H9 (cell line): ENCODE data around the gene DHCR7. TPM values are rescaled to one million over a fixed set of nuclear protein-coding genes. Genes with fewer than 3 reads are reported as not detected.

Source experiments
- DNase-seq: peaks from one replicate; pipeline ENCODE4 v3.0.0-alpha.2; 2017
- H2AFZ ChIP-seq: one replicate; pipeline ENCODE4 v1.6.1; 2013; ENCODE audit warnings: mild to moderate bottlenecking, low read length, control low read depth, moderate library complexity
- H2AK5ac ChIP-seq: 2 replicates; pipeline ENCODE4 v1.6.1; 2013; ENCODE audit warnings: low read length, control low read depth, mixed read lengths; ENCODE audit not compliant: insufficient read length
- H2BK120ac ChIP-seq: one replicate; pipeline ENCODE4 v1.6.1; 2013; ENCODE audit warnings: low read depth, mild to moderate bottlenecking, low read length, control low read depth, inconsistent platforms; ENCODE audit not compliant: poor library complexity, severe bottlenecking
- H2BK12ac ChIP-seq: 2 replicates; pipeline ENCODE4 v1.6.1; 2013; ENCODE audit warnings: low read length, control low read depth, mixed read lengths, low read depth; ENCODE audit not compliant: insufficient read length
- H2BK15ac ChIP-seq: 2 replicates; pipeline ENCODE4 v1.6.1; 2013; ENCODE audit warnings: low read depth, low read length, control low read depth
- H2BK20ac ChIP-seq: one replicate; pipeline ENCODE4 v1.6.1; 2013; ENCODE audit warnings: low read depth, mild to moderate bottlenecking, low read length, control low read depth, inconsistent platforms; ENCODE audit not compliant: poor library complexity, severe bottlenecking
- H2BK5ac ChIP-seq: 2 replicates; pipeline ENCODE4 v1.6.1; 2013; ENCODE audit warnings: low read length, control low read depth, mixed read lengths; ENCODE audit not compliant: insufficient read length
- H3K14ac ChIP-seq: 2 replicates; pipeline ENCODE4 v1.6.1; 2013; ENCODE audit warnings: low read length, control low read depth; ENCODE audit not compliant: insufficient read depth
- H3K18ac ChIP-seq: 2 replicates; pipeline ENCODE4 v1.6.1; 2013; ENCODE audit warnings: low read depth, mild to moderate bottlenecking, mixed read lengths, low read length, control low read depth; ENCODE audit not compliant: insufficient read length
- H3K23ac ChIP-seq: 2 replicates; pipeline ENCODE4 v1.6.1; 2013; ENCODE audit warnings: low read length, control low read depth, mixed read lengths, low read depth; ENCODE audit not compliant: insufficient read length
- H3K23me2 ChIP-seq: 2 replicates; pipeline ENCODE4 v1.6.1; 2013; ENCODE audit warnings: low read depth, mild to moderate bottlenecking, mixed read lengths, low read length, control low read depth; ENCODE audit not compliant: insufficient read length, poor library complexity, severe bottlenecking
- H3K27ac ChIP-seq: 2 replicates; pipeline ENCODE4 v1.5.1; 2013; ENCODE audit warnings: low read length, control low read depth, mixed read lengths, low read depth; ENCODE audit not compliant: insufficient read length
- H3K27me3 ChIP-seq: 2 replicates; pipeline ENCODE4 v1.6.1; 2013; ENCODE audit warnings: low read length, control low read depth, inconsistent platforms; ENCODE audit not compliant: insufficient read depth
- H3K4ac ChIP-seq: 2 replicates; pipeline ENCODE4 v1.6.1; 2013; ENCODE audit warnings: low read depth, mild to moderate bottlenecking, control low read depth, inconsistent platforms, low read length, moderate library complexity
- H3K4me1 ChIP-seq: 2 replicates; pipeline ENCODE4 v1.6.1; 2013; ENCODE audit warnings: low read length, control low read depth, inconsistent platforms; ENCODE audit not compliant: insufficient read depth
- H3K4me2 ChIP-seq: 2 replicates; pipeline ENCODE4 v1.6.1; 2013; ENCODE audit warnings: low read length, control low read depth, mixed read lengths; ENCODE audit not compliant: insufficient read length, insufficient read depth
- H3K56ac ChIP-seq: 2 replicates; pipeline ENCODE4 v1.6.1; 2013; ENCODE audit warnings: low read depth, mild to moderate bottlenecking, mixed read lengths, low read length, control low read depth; ENCODE audit not compliant: insufficient read length
- H3K79me1 ChIP-seq: 2 replicates; pipeline ENCODE4 v1.6.1; 2013; ENCODE audit warnings: low read depth, mild to moderate bottlenecking, moderate library complexity, low read length, control low read depth, inconsistent platforms; ENCODE audit not compliant: insufficient read depth, poor library complexity, severe bottlenecking
- H3K79me2 ChIP-seq: 2 replicates; pipeline ENCODE4 v1.6.1; 2013; ENCODE audit warnings: low read length, control low read depth, inconsistent platforms; ENCODE audit not compliant: insufficient read depth
- H3K9ac ChIP-seq: 2 replicates; pipeline ENCODE4 v1.6.1; 2013; ENCODE audit warnings: low read length, control low read depth, mixed read lengths; ENCODE audit not compliant: insufficient read length; ENCODE audit errors: extremely low read depth
- H3K9me3 ChIP-seq: one replicate; pipeline ENCODE4 v1.6.1; 2013; ENCODE audit warnings: low read depth, low read length, inconsistent platforms; ENCODE audit not compliant: control insufficient read depth
- H3T11ph ChIP-seq: one replicate; pipeline ENCODE4 v1.6.1; 2013; ENCODE audit warnings: mild to moderate bottlenecking, low read length, control low read depth, inconsistent platforms
- H4K20me1 ChIP-seq: one replicate; pipeline ENCODE4 v1.6.1; 2013; ENCODE audit not compliant: control insufficient read depth, insufficient read length, insufficient read depth
- H4K5ac ChIP-seq: 2 replicates; pipeline ENCODE4 v1.6.1; 2013; ENCODE audit warnings: low read depth, mild to moderate bottlenecking, mixed read lengths, low read length, control low read depth; ENCODE audit not compliant: insufficient read length
- H4K8ac ChIP-seq: replicated peaks from 2 replicates; pipeline ENCODE4 v1.6.1; 2013; ENCODE audit warnings: low read length, control low read depth, mixed read lengths, low read depth; ENCODE audit not compliant: insufficient read length
- H4K91ac ChIP-seq: 2 replicates; pipeline ENCODE4 v1.6.1; 2013; ENCODE audit warnings: low read depth, mild to moderate bottlenecking, moderate library complexity, mixed read lengths, low read length, control low read depth; ENCODE audit not compliant: insufficient read length
- H3K27ac Mint-ChIP-seq, 3 experiments: 2 replicates in 2 of 3; 3 replicates in 1 of 3; pipeline ENCODE4 v1.8.0; 2020 to 2021; ENCODE audit warnings: mixed read lengths in 3 of 3, mild to moderate bottlenecking in 1 of 3, moderate library complexity in 1 of 3
- H3K27me3 Mint-ChIP-seq: 2 replicates; pipeline ENCODE4 v1.8.0; 2021; ENCODE audit warnings: low read depth, mild to moderate bottlenecking, moderate library complexity, mixed read lengths
- H3K36me3 Mint-ChIP-seq, 3 experiments: 2 replicates in 2 of 3; 3 replicates in 1 of 3; pipeline ENCODE4 v1.8.0; 2020 to 2021; ENCODE audit warnings: low read depth in 3 of 3, mixed read lengths in 3 of 3; ENCODE audit not compliant: insufficient read depth in 1 of 3
- H3K4me1 Mint-ChIP-seq, 2 experiments: 2 replicates each; pipeline ENCODE4 v1.8.0; 2020; ENCODE audit warnings: mixed read lengths in 2 of 2
- H3K4me3 Mint-ChIP-seq, 2 experiments: 2 replicates in 1 of 2; 3 replicates in 1 of 2; pipeline ENCODE4 v1.8.0; 2020 to 2021; ENCODE audit warnings: mild to moderate bottlenecking in 2 of 2, mixed read lengths in 2 of 2, moderate library complexity in 1 of 2
- H3K9me3 Mint-ChIP-seq, 2 experiments: 2 replicates in 1 of 2; 3 replicates in 1 of 2; pipeline ENCODE4 v1.8.0; 2020; ENCODE audit warnings: mild to moderate bottlenecking in 2 of 2, mixed read lengths in 2 of 2, moderate library complexity in 1 of 2
- CTCF ChIP-seq: fragments of 200-600 bp; sonication (generic); conservative IDR thresholded peaks from 3 replicates; pipeline ENCODE4 v1.8.0; 2021; ENCODE audit warnings: antibody characterized with exemption, mild to moderate bottlenecking
- WGBS: extraction: QIAGEN DNeasy Blood & Tissue Kit; methylation state at CpG from one replicate; pipeline ENCODE4 v1.1.7; 2013; ENCODE audit warnings: missing lambda C conversion rate, low lambda C conversion rate, mixed read lengths; ENCODE audit not compliant: insufficient read length; ENCODE audit errors: extremely low coverage; 5-methylcytosine and 5-hydroxymethylcytosine counted together
- total RNA-seq: library from RNA; stranded (reverse); gene quantifications from 2 replicates; pipeline ENCODE4 v1.2.1, GENCODE V29; 2021

DHCR7 gene
- total RNA-seq, 1 experiment from 2014 or later = 124 TPM

- H4K5ac ChIP-seq = no peak overlapping the region
- H2BK5ac ChIP-seq = no peak overlapping the region
- WGBS = no CpG with 5 or more reads among the region's 16 CpGs
- H3K9me3 Mint-ChIP-seq = no peaks in the 10 kb centered on the region
- no peaks in the 10 kb centered on the region for H3K79me2 ChIP-seq
- no peak overlapping the region for H2BK15ac ChIP-seq
- H3K14ac ChIP-seq = no peak overlapping the region
- H2BK20ac ChIP-seq = no peak overlapping the region
- H3K27me3 ChIP-seq = no peaks in the 10 kb centered on the region
- no peak overlapping the region for H2BK120ac ChIP-seq
- no peak overlapping the region for H3K18ac ChIP-seq
- peaks cover 0 to 4% of the 10 kb centered on the region in 2 experiments; a peak in 1 of 4 replicates for H3K4me1 Mint-ChIP-seq
- H3K27ac Mint-ChIP-seq = no peak overlapping the region
- H4K20me1 ChIP-seq = no peaks in the 10 kb centered on the region
- no peak overlapping the region for H2AFZ ChIP-seq
- H3K27me3 Mint-ChIP-seq = peaks cover 16% of the 10 kb centered on the region
- H3K4ac ChIP-seq = no peak overlapping the region
- no peak for TF ChIP-seq CTCF
- no peak overlapping the region for H3K23ac ChIP-seq
- no peak for DNase-seq
- no peak overlapping the region for H3K56ac ChIP-seq
- no peak overlapping the region for H3K4me3 Mint-ChIP-seq
- no peak overlapping the region for H3K9ac ChIP-seq
- no peak overlapping the region for H2BK12ac ChIP-seq
- H3K36me3 Mint-ChIP-seq = no peaks in the 10 kb centered on the region
- H4K91ac ChIP-seq = no peak overlapping the region
- no peaks in the 10 kb centered on the region for H3K23me2 ChIP-seq
- H4K8ac ChIP-seq = no peak overlapping the region
- no peak overlapping the region for H3T11ph ChIP-seq
- no peak overlapping the region for H3K27ac ChIP-seq
- no peaks in the 10 kb centered on the region for H3K79me1 ChIP-seq
- H3K9me3 ChIP-seq = no peaks in the 10 kb centered on the region
- H3K4me2 ChIP-seq = no peak overlapping the region
- no peaks in the 10 kb centered on the region for H3K4me1 ChIP-seq
- H2AK5ac ChIP-seq = no peak overlapping the region
These were observed 51.6 kb downstream of the DHCR7 start for GRCh38 chr11:71396548-71397123.
